ENCODE results near the gene ERBB3.

The ERBB3 gene

DNA sequence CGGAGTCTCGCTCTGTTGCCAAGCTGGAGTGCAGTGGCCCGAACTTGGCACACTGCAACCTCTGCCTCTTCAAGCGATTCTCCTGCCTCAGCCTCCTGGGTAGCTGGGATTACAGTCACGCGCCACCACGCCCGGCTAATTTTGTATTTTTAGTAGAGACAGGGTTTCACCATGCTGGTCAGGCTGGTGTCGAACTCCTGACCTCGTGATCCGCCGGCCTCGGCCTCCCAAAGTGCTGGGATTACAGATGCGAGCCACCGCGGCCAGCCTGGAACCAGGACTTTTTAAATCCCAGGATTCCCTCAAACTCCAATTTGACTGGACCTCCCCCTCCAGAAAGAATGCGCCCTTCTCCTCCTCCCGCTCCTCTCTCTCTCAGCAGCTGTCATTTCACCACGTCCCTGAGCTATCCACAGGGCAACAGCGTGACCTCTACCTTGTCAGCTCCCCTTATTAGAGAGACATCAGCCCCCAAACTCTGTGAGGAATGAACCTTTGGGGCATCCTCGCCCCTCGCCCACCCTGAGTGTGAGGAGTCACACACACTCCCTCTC lies 50.1 kb downstream of the ERBB3 start:
- in situ Hi-C loops (cut with HindIII; ENCODE audit: low sequenced_read_pairs), result loop anchor here (5.0 to 10.0 kb wide), 2 partner anchors 45 to 92 kb away; partner anchors contain the start of genes NABP2 and RNF41

DNA sequence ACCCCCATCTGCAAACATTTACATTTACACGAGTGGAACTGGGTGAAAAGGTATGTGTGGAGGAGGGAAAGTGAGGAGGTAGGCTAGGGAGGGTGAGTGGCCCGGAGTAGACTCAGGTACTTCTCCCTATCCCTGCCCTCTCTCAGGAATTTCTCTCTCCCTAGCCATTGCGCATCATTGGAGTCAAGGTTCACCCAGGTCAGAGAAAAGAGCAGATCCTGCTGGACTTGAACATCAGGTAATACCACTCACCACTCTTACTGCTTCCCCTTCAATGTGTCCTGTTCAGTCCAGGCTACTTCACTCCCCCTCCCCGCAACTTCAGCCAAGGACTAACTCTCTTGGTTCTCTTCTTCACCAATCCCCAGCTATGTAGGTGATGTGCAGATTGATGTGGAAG lies 50.9 kb downstream of the ERBB3 start:
- no peak for DNase-seq (ENCODE audit: low read depth)
- in situ Hi-C loops (cut with HindIII; ENCODE audit: low sequenced_read_pairs), result no loop called here
- H3K4me3 ChIP-seq (ENCODE audit: low read depth, low read length), result no peak overlapping the region
- TF ChIP-seq, protein P1, sequence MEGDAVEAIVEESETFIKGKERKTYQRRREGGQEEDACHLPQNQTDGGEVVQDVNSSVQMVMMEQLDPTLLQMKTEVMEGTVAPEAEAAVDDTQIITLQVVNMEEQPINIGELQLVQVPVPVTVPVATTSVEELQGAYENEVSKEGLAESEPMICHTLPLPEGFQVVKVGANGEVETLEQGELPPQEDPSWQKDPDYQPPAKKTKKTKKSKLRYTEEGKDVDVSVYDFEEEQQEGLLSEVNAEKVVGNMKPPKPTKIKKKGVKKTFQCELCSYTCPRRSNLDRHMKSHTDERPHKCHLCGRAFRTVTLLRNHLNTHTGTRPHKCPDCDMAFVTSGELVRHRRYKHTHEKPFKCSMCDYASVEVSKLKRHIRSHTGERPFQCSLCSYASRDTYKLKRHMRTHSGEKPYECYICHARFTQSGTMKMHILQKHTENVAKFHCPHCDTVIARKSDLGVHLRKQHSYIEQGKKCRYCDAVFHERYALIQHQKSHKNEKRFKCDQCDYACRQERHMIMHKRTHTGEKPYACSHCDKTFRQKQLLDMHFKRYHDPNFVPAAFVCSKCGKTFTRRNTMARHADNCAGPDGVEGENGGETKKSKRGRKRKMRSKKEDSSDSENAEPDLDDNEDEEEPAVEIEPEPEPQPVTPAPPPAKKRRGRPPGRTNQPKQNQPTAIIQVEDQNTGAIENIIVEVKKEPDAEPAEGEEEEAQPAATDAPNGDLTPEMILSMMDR (IDR thresholded peaks at IDR 0.05; ENCODE audit: low read depth, low read length, missing control alignments), result no peak

More for the DNA sequence above, 50.1 kb downstream of the ERBB3 start:
- peak overlapping the region; percentile 92 for H3K4me3 ChIP-seq (ENCODE audit: low read depth, low read length)
- TF ChIP-seq, protein P1 (IDR thresholded peaks at IDR 0.05; ENCODE audit: low read depth, low read length, missing control alignments), result no peak
- DNase-seq (ENCODE audit: low read depth), result no peak

DNA sequence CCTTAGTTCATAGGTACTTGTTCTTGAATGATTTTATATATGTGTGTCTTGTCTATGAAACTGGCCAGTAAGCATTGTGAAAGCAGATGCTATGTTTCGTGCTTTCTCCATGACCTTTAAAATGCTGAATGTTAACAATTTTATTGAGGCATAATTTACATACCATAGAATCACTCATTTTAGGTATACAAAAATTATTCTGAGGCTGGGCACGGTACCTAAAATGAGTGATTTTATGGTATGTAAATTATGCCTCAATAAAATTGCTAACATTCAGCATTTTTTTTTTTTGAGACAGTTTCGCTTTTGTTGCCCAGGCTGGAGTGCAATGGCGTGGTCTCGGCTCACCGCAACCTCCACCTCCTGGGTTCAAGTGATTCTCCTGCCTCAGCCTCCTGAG lies 54.9 kb downstream of the ERBB3 start:
- in situ Hi-C loops (cut with HindIII; ENCODE audit: low sequenced_read_pairs), result no loop called here
- DNase-seq (ENCODE audit: low read depth), result no peak
- TF ChIP-seq, protein P1 (IDR thresholded peaks at IDR 0.05; ENCODE audit: low read depth, low read length, missing control alignments), result no peak
- no peak overlapping the region for H3K4me3 ChIP-seq (ENCODE audit: low read depth, low read length)

DNA sequence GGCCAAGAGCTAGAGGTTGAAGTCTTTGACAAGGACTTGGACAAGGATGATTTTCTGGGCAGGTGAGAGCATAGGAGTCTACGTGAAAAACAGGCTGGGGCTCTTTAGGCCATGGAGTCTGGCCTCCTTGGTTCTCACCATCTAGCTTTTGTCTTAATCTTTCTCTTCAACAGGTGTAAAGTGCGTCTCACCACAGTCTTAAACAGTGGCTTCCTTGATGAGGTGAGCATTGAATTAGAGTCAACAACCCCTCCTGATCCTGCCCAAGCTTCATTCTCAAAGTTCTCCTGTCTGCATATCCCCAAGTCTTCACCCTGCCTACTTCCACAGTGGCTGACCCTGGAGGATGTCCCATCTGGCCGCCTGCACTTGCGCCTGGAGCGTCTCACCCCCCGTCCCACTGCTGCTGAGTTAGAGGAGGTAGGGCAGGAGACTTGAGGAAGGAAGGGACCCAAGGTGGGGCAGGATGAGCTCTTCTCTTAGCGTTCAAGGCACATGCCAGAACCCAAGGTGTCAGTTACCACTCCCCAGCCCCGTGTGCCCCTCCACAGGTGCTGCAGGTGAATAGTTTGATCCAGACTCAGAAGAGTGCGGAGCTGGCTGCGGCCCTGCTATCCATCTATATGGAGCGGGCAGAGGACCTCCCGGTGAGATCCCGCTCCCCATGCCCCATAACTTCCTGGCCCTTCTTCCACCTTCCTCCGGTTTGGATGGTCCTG lies 58.0 kb downstream of the ERBB3 start:
- in situ Hi-C loops (cut with HindIII; ENCODE audit: low sequenced_read_pairs), result no loop called here
- TF ChIP-seq, protein P1 (IDR thresholded peaks at IDR 0.05; ENCODE audit: low read depth, low read length, missing control alignments), result no peak
- no peak for DNase-seq (ENCODE audit: low read depth)
- no peak overlapping the region for H3K4me3 ChIP-seq (ENCODE audit: low read depth, low read length)

DNA sequence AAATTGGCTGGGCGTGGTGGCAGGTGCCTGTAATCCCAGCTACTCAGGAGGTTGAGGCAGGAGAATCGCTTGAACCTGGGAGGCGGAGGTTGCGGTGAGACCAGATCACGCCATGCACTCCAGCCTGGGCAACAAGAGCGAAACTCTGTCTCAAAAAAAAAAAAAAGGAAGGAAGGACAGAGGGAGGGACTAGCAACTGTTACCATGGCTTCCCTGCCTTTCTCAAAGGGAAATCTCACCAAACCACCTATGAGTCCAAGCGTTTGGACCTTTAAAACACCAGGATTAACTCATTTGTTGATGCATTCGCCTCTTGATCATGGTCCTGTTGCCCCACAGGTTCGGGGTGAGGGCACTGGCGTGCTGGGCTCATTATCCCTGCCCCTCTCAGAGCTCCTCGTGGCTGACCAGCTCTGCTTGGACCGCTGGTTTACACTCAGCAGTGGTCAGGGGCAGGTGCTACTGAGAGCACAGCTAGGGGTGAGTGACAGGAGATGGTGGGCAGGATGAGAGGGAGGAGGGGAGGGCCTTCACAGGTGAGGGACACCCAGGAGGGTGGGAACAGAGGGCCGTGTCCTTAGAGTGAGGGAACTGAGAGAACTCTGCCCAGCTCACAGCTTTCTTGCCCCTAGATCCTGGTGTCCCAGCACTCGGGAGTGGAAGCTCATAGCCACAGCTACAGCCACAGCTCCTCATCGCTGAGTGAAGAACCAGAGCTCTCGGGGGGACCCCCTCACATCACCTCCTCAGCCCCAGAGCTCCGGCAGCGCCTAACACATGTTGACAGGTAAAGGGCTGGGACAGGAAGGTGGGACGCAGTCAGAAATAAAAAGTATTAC lies 62.2 kb downstream of the ERBB3 start:
- in situ Hi-C loops (cut with HindIII; ENCODE audit: low sequenced_read_pairs), result no loop called here
- no peak for DNase-seq (ENCODE audit: low read depth)
- H3K4me3 ChIP-seq (ENCODE audit: low read depth, low read length), result no peak overlapping the region
- TF ChIP-seq, protein P1 (IDR thresholded peaks at IDR 0.05; ENCODE audit: low read depth, low read length, missing control alignments), result no peak

DNA sequence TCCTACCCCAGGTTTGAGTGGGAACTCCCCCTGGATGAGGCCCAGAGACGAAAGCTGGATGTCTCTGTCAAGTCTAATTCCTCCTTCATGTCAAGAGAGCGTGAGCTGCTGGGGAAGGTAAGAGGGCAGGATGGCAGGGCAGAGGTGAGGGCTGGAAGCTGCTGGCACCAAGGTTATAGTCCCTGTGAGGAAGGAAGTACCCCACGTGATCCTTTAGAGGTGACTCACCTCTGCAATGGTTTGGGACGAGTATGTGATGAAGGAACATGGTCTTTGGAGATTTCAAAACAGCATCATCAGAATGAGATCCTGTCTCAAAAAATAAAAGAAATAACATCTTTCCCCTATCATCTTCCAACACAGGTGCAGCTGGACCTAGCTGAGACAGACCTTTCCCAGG lies 63.3 kb downstream of the ERBB3 start:
- in situ Hi-C loops (cut with HindIII; ENCODE audit: low sequenced_read_pairs), result no loop called here
- TF ChIP-seq, protein P1 (IDR thresholded peaks at IDR 0.05; ENCODE audit: low read depth, low read length, missing control alignments), result no peak
- no peak overlapping the region for H3K4me3 ChIP-seq (ENCODE audit: low read depth, low read length)
- DNase-seq (ENCODE audit: low read depth), result no peak
